B cell (primary cell): ENCODE data around the gene DYNC1I2. TPM values are rescaled to one million over a fixed set of nuclear protein-coding genes. Genes with fewer than 3 reads are reported as not detected.

Source experiments
- ATAC-seq: fragments of 200-7000 bp; cut with Tn5 transposase; one replicate; pipeline ENCODE4 v1.10.0; 2021; ENCODE audit warnings: low read depth, mild to moderate bottlenecking, moderate number of reproducible peaks, moderate library complexity
- CTCF ChIA-PET: fragments of 350-600 bp; sonication (Branson Sonifier 250); formaldehyde crosslinking; loops from one replicate; lab custom pipeline; 2021; ENCODE audit warnings: antibody characterized with exemption, inconsistent platforms; lab: Charles Lee
- POLR2A ChIA-PET: fragments of 350-600 bp; sonication (Branson Sonifier 250); formaldehyde crosslinking; loops from one replicate; lab custom pipeline; 2021; ENCODE audit warnings: antibody characterized with exemption; lab: Charles Lee
- DNase-seq: peaks from one replicate; pipeline ENCODE4 v3.0.0; 2013
- H2AFZ ChIP-seq: 2 replicates; pipeline ENCODE4 v1.6.1; 2012; ENCODE audit warnings: mild to moderate bottlenecking, low read depth, low read length; ENCODE audit not compliant: insufficient read depth, poor library complexity, severe bottlenecking
- H3K27ac ChIP-seq, 2 donors: 1 replicate in 1 of 2; 2 replicates in 1 of 2; pipeline ENCODE4 v1.5.1; 2012 to 2013; ENCODE audit warnings: low read length in 2 of 2, mild to moderate bottlenecking in 2 of 2, moderate library complexity in 1 of 2
- H3K27me3 ChIP-seq, 4 experiments: fragments of 200-600 bp in 1 of 4; sonication (generic) in 1 of 4; replicated peaks in 1 of 4; 1 replicate in 2 of 4; 2 replicates in 2 of 4; pipeline versions ENCODE4 v1.6.1 to v1.7.0; 2013 to 2016; ENCODE audit warnings: low read length in 3 of 4, mild to moderate bottlenecking in 2 of 4, mixed read lengths in 1 of 4, moderate library complexity in 1 of 4; ENCODE audit not compliant: insufficient read depth in 4 of 4, control insufficient read depth in 3 of 4; ENCODE audit errors: control extremely low read depth in 1 of 4
- H3K36me3 ChIP-seq, 2 experiments: replicated peaks in 1 of 2; 1 replicate in 1 of 2; 2 replicates in 1 of 2; pipeline versions ENCODE4 v1.6.1 to v1.7.1; 2013; ENCODE audit warnings: low read length in 1 of 2; ENCODE audit not compliant: insufficient read depth in 2 of 2, control insufficient read depth in 1 of 2; ENCODE audit errors: control extremely low read depth in 1 of 2, extremely low read depth in 1 of 2
- H3K4me1 ChIP-seq, 2 donors: fragments of 200-600 bp in 1 of 2; sonication (generic) in 1 of 2; 1 replicate in 1 of 2; 2 replicates in 1 of 2; pipeline versions ENCODE4 v1.5.1 to v1.6.1; 2013 to 2017; ENCODE audit warnings: low read length in 2 of 2; ENCODE audit not compliant: control insufficient read depth in 2 of 2, insufficient read depth in 2 of 2
- H3K4me2 ChIP-seq: replicated peaks from 2 replicates; pipeline ENCODE3; 2012; ENCODE audit warnings: mild to moderate bottlenecking, low read depth, low read length; ENCODE audit not compliant: poor library complexity, severe bottlenecking
- H3K4me3 ChIP-seq, 5 experiments: fragments of 200-600 bp in 1 of 5; sonication (generic) in 1 of 5; 1 replicate in 3 of 5; 2 replicates in 2 of 5; pipeline versions ENCODE4 v1.5.1 to v1.7.0; 2011 to 2016; ENCODE audit warnings: low read length in 4 of 5, mild to moderate bottlenecking in 4 of 5, low read depth in 2 of 5, control low read depth in 1 of 5, moderate library complexity in 1 of 5; ENCODE audit not compliant: insufficient read depth in 1 of 5; ENCODE audit errors: control extremely low read depth in 1 of 5, extremely low read depth in 1 of 5
- H3K79me2 ChIP-seq: fragments of 200-600 bp; sonication (generic); one replicate; pipeline ENCODE4 v1.6.0; 2016; ENCODE audit warnings: low read length; ENCODE audit not compliant: control insufficient read depth, insufficient read depth
- H3K9ac ChIP-seq: fragments of 200-600 bp; sonication (generic); 2 replicates; pipeline ENCODE4 v1.6.1; 2017; ENCODE audit warnings: mild to moderate bottlenecking, low read length, moderate library complexity
- H3K9me3 ChIP-seq, 3 donors: one replicate each; pipeline versions ENCODE4 v1.6.1 to v1.7.1; 2013; ENCODE audit warnings: low read length in 2 of 3; ENCODE audit not compliant: control insufficient read depth in 2 of 3, insufficient read depth in 1 of 3; ENCODE audit errors: control extremely low read depth in 1 of 3
- H4K20me1 ChIP-seq: 2 replicates; pipeline ENCODE4 v1.6.0; 2012; ENCODE audit warnings: mild to moderate bottlenecking, low read length; ENCODE audit not compliant: insufficient read depth, control insufficient read depth, poor library complexity, severe bottlenecking
- H3K27ac Mint-ChIP-seq: one replicate; pipeline ENCODE4 v1.8.0; 2021; ENCODE audit warnings: mixed read lengths
- H3K27me3 Mint-ChIP-seq: one replicate; pipeline ENCODE4 v1.8.0; 2021; ENCODE audit warnings: mixed read lengths
- H3K4me1 Mint-ChIP-seq: one replicate; pipeline ENCODE4 v1.8.0; 2021; ENCODE audit warnings: mixed read lengths
- H3K4me3 Mint-ChIP-seq: one replicate; pipeline ENCODE4 v1.8.0; 2021; ENCODE audit warnings: mixed read lengths
- H3K9me3 Mint-ChIP-seq: one replicate; pipeline ENCODE4 v1.8.0; 2022; ENCODE audit warnings: mixed read lengths; ENCODE audit not compliant: insufficient read depth
- EZH2 ChIP-seq: IDR thresholded peaks from 2 replicates; pipeline ENCODE4 v1.6.1; 2012; ENCODE audit warnings: borderline replicate concordance, low read depth, mild to moderate bottlenecking, moderate library complexity, low read length; ENCODE audit not compliant: insufficient read depth, poor library complexity, severe bottlenecking
- WGBS: methylation state at CpG from one replicate; pipeline ENCODE4 v1.1.5; 2013; ENCODE audit warnings: missing lambda C conversion rate; ENCODE audit not compliant: insufficient coverage; 5-methylcytosine and 5-hydroxymethylcytosine counted together
- intact Hi-C: fragments of 100-400 bp; cut with micrococcal nuclease; formaldehyde crosslinking; loops from one replicate; pipeline ENCODE4 v1.10.0; 2022
- polyA plus RNA-seq: library from polyadenylated mRNA; depleted of rRNA; stranded (reverse); fragments of >200 nt; gene quantifications from 2 replicates; pipeline ENCODE4 v1.2.3, GENCODE V29; 2012
- total RNA-seq, 2 donors: library from RNA; stranded (reverse); fragments of 120-200 nt in 1 of 2; gene quantifications; 1 replicate in 1 of 2; 2 replicates in 1 of 2; pipeline versions ENCODE4 v1.2.3 to v1.2.4, GENCODE V29; 2013 to 2022
- TF ChIP-seq, protein P1 (sequence below): fragments of 200-600 bp; IDR thresholded peaks from one replicate; pipeline ENCODE4 v1.8.0; 2022; ENCODE audit warnings: antibody characterized with exemption, mild to moderate bottlenecking

Gene DYNC1I2
- total and polyA plus RNA-seq, 2 donors (not counting 1 experiment from before 2014, with no cell fraction given): 20.4 to 57.6 TPM

DNA sequence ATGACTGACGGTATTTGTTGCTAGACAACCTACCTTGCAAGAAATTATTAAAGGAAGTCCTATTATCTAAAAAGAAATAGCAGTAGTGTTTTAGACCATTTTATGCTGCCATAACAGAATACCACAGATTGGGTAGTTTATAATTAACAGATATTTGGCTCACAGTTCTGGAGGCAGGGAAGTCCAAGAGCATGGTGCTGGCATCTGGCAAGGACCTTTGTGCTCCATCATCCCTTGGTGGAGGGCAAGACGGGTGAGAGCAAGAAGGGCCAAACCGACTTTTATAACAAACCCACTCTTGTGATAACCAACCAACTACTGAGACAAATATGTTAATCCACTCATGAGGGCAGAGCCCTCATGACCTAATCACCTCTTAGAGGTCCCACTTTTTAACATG is 91.2 kb downstream of the DYNC1I2 start:
- CTCF ChIA-PET: no interaction called here
- no peak overlapping the region for H3K4me3 Mint-ChIP-seq
- H3K27ac ChIP-seq: no peak overlapping the region
- H3K36me3 ChIP-seq: peaks cover 2 to 3% of the 10 kb centered on the region in 2 experiments
- no peaks in the 10 kb centered on the region for H3K27me3 Mint-ChIP-seq
- H3K9ac ChIP-seq: no peak overlapping the region
- intact Hi-C loops: no loop called here
- peaks cover 5 to 24% (median 7%) of the 10 kb centered on the region in 3 donors for H3K9me3 ChIP-seq
- no peaks in the 10 kb centered on the region for H3K27me3 ChIP-seq
- no peak for ATAC-seq
- WGBS: 100% methylated on average over 2 of the region's 3 CpGs
- TF ChIP-seq EZH2: no peak
- TF ChIP-seq, protein P1, sequence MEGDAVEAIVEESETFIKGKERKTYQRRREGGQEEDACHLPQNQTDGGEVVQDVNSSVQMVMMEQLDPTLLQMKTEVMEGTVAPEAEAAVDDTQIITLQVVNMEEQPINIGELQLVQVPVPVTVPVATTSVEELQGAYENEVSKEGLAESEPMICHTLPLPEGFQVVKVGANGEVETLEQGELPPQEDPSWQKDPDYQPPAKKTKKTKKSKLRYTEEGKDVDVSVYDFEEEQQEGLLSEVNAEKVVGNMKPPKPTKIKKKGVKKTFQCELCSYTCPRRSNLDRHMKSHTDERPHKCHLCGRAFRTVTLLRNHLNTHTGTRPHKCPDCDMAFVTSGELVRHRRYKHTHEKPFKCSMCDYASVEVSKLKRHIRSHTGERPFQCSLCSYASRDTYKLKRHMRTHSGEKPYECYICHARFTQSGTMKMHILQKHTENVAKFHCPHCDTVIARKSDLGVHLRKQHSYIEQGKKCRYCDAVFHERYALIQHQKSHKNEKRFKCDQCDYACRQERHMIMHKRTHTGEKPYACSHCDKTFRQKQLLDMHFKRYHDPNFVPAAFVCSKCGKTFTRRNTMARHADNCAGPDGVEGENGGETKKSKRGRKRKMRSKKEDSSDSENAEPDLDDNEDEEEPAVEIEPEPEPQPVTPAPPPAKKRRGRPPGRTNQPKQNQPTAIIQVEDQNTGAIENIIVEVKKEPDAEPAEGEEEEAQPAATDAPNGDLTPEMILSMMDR: no peak
- H3K4me2 ChIP-seq: no peak overlapping the region
- POLR2A ChIA-PET: no interaction called here
- H3K27ac Mint-ChIP-seq: no peak overlapping the region
- H3K79me2 ChIP-seq: no peaks in the 10 kb centered on the region
- H3K4me3 ChIP-seq: no peak overlapping the region
- no peaks in the 10 kb centered on the region for H4K20me1 ChIP-seq
- H3K9me3 Mint-ChIP-seq: peaks cover 2% of the 10 kb centered on the region
- no peak for DNase-seq
- H3K4me1 ChIP-seq: no peaks in the 10 kb centered on the region
- no peak overlapping the region for H2AFZ ChIP-seq
- no peaks in the 10 kb centered on the region for H3K4me1 Mint-ChIP-seq

DNA sequence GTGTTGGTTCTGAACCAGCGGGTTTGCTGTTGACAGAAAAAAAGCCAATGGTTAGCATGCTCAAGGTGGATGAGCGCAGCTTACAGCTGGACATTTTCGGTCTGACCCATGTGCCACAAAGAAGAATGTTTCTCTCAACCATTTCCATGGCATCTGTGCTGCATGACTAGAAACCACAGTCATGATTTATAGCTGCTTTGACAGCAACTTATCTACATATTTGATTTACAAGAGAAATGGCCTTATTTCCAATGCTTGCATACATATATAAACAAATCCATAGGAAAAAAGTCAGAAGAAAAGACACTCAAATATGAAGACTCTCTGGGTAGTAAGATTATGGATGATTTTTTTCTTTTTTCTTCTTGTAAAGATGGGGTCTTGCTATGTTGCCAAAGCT is 98.2 kb downstream of the DYNC1I2 start:
- TF ChIP-seq EZH2: no peak
- TF ChIP-seq, protein P1: no peak
- Histone ChIP-seq H4K20me1 (no peaks in the 10 kb centered on the region), H3K27me3 (no peaks in the 10 kb centered on the region), H3K4me1 (no peaks in the 10 kb centered on the region), H2AFZ (no peak overlapping the region), H3K9me3 (peaks cover 0 to 1% (median 0%) of the 10 kb centered on the region in 3 donors), H3K79me2 (no peaks in the 10 kb centered on the region), H3K9ac (no peak overlapping the region), H3K27ac (no peak overlapping the region), H3K4me2 (no peak overlapping the region), H3K36me3 (peaks cover 4 to 47% of the 10 kb centered on the region in 2 experiments), H3K4me3 (no peak overlapping the region)
- Mint-ChIP-seq H3K4me1 (no peaks in the 10 kb centered on the region), H3K4me3 (no peak overlapping the region), H3K27me3 (no peaks in the 10 kb centered on the region), H3K9me3 (no peaks in the 10 kb centered on the region), H3K27ac (no peak overlapping the region)
- no peak for ATAC-seq
- CTCF ChIA-PET: no interaction called here
- no peak for DNase-seq
- POLR2A ChIA-PET: no interaction called here
- intact Hi-C loops: no loop called here
- 100% methylated on average over 1 of the region's 3 CpGs for WGBS
